ENCODE data around the gene OXCT2.
A peak's percentile ranks its signal among the peaks of the same experiment; 100 is the strongest.
"Not testable (repeated sequence)": the region's sequence is repeated elsewhere in the genome, so short reads cannot be mapped to it uniquely, and the experiment has no call there.

Gene OXCT2

GRCh38 chr1:39787468-39787867 is 16.3 kb upstream of the OXCT2 start:
- no peak for DNase-seq (ENCODE audit: low spot score)

- not testable (repeated sequence) for DNase-seq (ENCODE audit: low spot score)
Observed at GRCh38 chr1:39787108-39787375, 15.9 kb upstream of the OXCT2 start.

- DNase-seq (ENCODE audit: low spot score), result not testable (repeated sequence)
Observed at GRCh38 chr1:39786303-39787107, 15.4 kb upstream of the OXCT2 start.

GRCh38 chr1:39782685-39783084 is 11.5 kb upstream of the OXCT2 start:
- DNase-seq (ENCODE audit: low spot score), result not testable (repeated sequence)

- DNase-seq (ENCODE audit: low spot score), result no peak
Observed at GRCh38 chr1:39782103-39782502, 11.0 kb upstream of the OXCT2 start.

GRCh38 chr1:39781349-39781715 is 10.2 kb upstream of the OXCT2 start:
- no peak for DNase-seq (ENCODE audit: low spot score)

- no peak for DNase-seq (ENCODE audit: low spot score)
Observed at GRCh38 chr1:39779821-39780220, 8.7 kb upstream of the OXCT2 start.

GRCh38 chr1:39779137-39779536 is 8.0 kb upstream of the OXCT2 start:
- DNase-seq (ENCODE audit: low spot score), result no peak

GRCh38 chr1:39778463-39779099 is 7.4 kb upstream of the OXCT2 start:
- not testable (repeated sequence) for DNase-seq (ENCODE audit: low spot score)

- DNase-seq (ENCODE audit: low spot score), result not testable (repeated sequence)
Observed at GRCh38 chr1:39777896-39778295, 6.7 kb upstream of the OXCT2 start.

GRCh38 chr1:39777306-39777705 is 6.2 kb upstream of the OXCT2 start:
- no peak for DNase-seq (ENCODE audit: low spot score)

- no peak for DNase-seq (ENCODE audit: low spot score)
Observed at GRCh38 chr1:39776886-39777285, 5.7 kb upstream of the OXCT2 start.

GRCh38 chr1:39776400-39776713 is 5.2 kb upstream of the OXCT2 start:
- no peak for DNase-seq (ENCODE audit: low spot score)

- DNase-seq (ENCODE audit: low spot score), result not testable (repeated sequence)
Observed at GRCh38 chr1:39775676-39776399, 4.7 kb upstream of the OXCT2 start.

- DNase-seq (ENCODE audit: low spot score), result not testable (repeated sequence)
Observed at GRCh38 chr1:39775141-39775540, 4.0 kb upstream of the OXCT2 start.

- not testable (repeated sequence) for DNase-seq (ENCODE audit: low spot score)
Observed at GRCh38 chr1:39773369-39773979, 2.3 kb upstream of the OXCT2 start.

GRCh38 chr1:39770100-39771021 is 787 bp downstream of the OXCT2 start:
- DNase-seq (ENCODE audit: low spot score), result peak; percentile 45

GRCh38 chr1:39769502-39769901 is 1.6 kb downstream of the OXCT2 start:
- DNase-seq (ENCODE audit: low spot score), result not testable (repeated sequence)

GRCh38 chr1:39766466-39766865 is 4.7 kb downstream of the OXCT2 start:
- DNase-seq (ENCODE audit: low spot score), result not testable (repeated sequence)

- DNase-seq (ENCODE audit: low spot score), result not testable (repeated sequence)
Observed at GRCh38 chr1:39764512-39764911, 6.6 kb downstream of the OXCT2 start.

- DNase-seq (ENCODE audit: low spot score), result not testable (repeated sequence)
Observed at GRCh38 chr1:39763619-39764374, 7.4 kb downstream of the OXCT2 start.
